PC-9 (cell line): Measurements from ENCODE around the gene OBSL1. TPM values are rescaled to one million over a fixed set of nuclear protein-coding genes. Genes with fewer than 3 reads are reported as not detected.

Source experiments
- BruUV-seq: library from RNA; stranded (reverse); fragments of 400-500 nt; replicated peaks from 2 replicates; lab custom pipeline; 2021; lab: Mats Ljungman, UMichigan
- CTCF ChIA-PET: fragments of 300-600 bp; sonication (Branson Sonifier 250); formaldehyde crosslinking; loops from one replicate; lab custom pipeline; 2022; ENCODE audit warnings: antibody characterized with exemption; lab: Charles Lee
- POLR2A ChIA-PET: fragments of 300-600 bp; sonication (Branson Sonifier 250); formaldehyde crosslinking; loops from one replicate; lab custom pipeline; 2022; ENCODE audit warnings: antibody characterized with exemption; ENCODE audit not compliant: unreplicated experiment; lab: Charles Lee
- DNase-seq, 2 experiments: peaks; one replicate each; pipeline versions ENCODE4 v3.0.0 to v3.0.0-alpha.2; 2015 to 2022; ENCODE audit warnings: mixed read lengths in 1 of 2
- H2AFZ ChIP-seq: fragments of 200-600 bp; sonication (generic); 2 replicates; pipeline ENCODE4 v1.8.1; 2017; ENCODE audit warnings: antibody characterized with exemption
- H3F3A ChIP-seq: fragments of 200-600 bp; sonication (generic); 2 replicates; pipeline ENCODE4 v1.8.1; 2017; ENCODE audit warnings: antibody characterized with exemption, mild to moderate bottlenecking, low read depth; ENCODE audit not compliant: insufficient read depth
- H3K27ac ChIP-seq: fragments of 200-600 bp; sonication (generic); 2 replicates; pipeline ENCODE4 v1.6.1; 2016; ENCODE audit warnings: mixed run types
- H3K27me3 ChIP-seq: fragments of 200-600 bp; sonication (generic); 2 replicates; pipeline ENCODE4 v1.6.1; 2016; ENCODE audit warnings: low read depth, mixed run types; ENCODE audit not compliant: insufficient read depth
- H3K36me3 ChIP-seq: fragments of 200-600 bp; sonication (generic); 2 replicates; pipeline ENCODE4 v1.6.1; 2016; ENCODE audit warnings: low read depth, mixed run types
- H3K4me1 ChIP-seq: fragments of 200-600 bp; sonication (generic); replicated peaks from 2 replicates; pipeline ENCODE4 v1.6.1; 2016; ENCODE audit warnings: mixed run types; ENCODE audit not compliant: insufficient read depth
- H3K4me2 ChIP-seq: fragments of 200-600 bp; sonication (generic); 2 replicates; pipeline ENCODE4 v1.6.1; 2017; ENCODE audit warnings: mixed run types
- H3K4me3 ChIP-seq: fragments of 200-600 bp; sonication (generic); 2 replicates; pipeline ENCODE4 v1.6.1; 2016; ENCODE audit warnings: mixed run types
- H3K79me2 ChIP-seq: fragments of 200-600 bp; sonication (generic); 2 replicates; pipeline ENCODE4 v1.6.1; 2017; ENCODE audit warnings: low read depth, mixed run types
- H3K9me2 ChIP-seq: fragments of 200-600 bp; sonication (generic); 2 replicates; pipeline ENCODE4 v1.8.1; 2017; ENCODE audit warnings: mild to moderate bottlenecking; ENCODE audit not compliant: insufficient read depth
- H3K9me3 ChIP-seq: fragments of 200-600 bp; sonication (generic); 2 replicates; pipeline ENCODE4 v1.8.1; 2016; ENCODE audit warnings: low read depth; ENCODE audit not compliant: insufficient read depth
- H4K20me1 ChIP-seq: fragments of 200-600 bp; sonication (generic); 2 replicates; pipeline ENCODE4 v1.8.1; 2017; ENCODE audit not compliant: insufficient read depth
- EZH2 ChIP-seq: fragments of 200-600 bp; sonication (generic); IDR thresholded peaks from 2 replicates; pipeline ENCODE4 v1.8.0; 2017; ENCODE audit warnings: antibody characterized with exemption, low read depth
- intact Hi-C: fragments of 100-400 bp; cut with micrococcal nuclease; formaldehyde crosslinking; loops from one replicate; pipeline ENCODE4 v1.10.0; 2022; ENCODE audit not compliant: unreplicated experiment
- total RNA-seq: library from RNA; stranded (reverse); gene quantifications from 2 replicates; pipeline ENCODE4 v1.2.3, GENCODE V29; 2021
- TF ChIP-seq, protein P1 (sequence below): fragments of 200-600 bp; sonication (generic); conservative IDR thresholded peaks from 2 replicates; pipeline ENCODE4 v1.6.1; 2017; ENCODE audit warnings: mixed run types, antibody characterized with exemption, mild to moderate bottlenecking, moderate library complexity

Gene OBSL1
- total RNA-seq, 1 experiment from 2014 or later = 110 TPM

DNA sequence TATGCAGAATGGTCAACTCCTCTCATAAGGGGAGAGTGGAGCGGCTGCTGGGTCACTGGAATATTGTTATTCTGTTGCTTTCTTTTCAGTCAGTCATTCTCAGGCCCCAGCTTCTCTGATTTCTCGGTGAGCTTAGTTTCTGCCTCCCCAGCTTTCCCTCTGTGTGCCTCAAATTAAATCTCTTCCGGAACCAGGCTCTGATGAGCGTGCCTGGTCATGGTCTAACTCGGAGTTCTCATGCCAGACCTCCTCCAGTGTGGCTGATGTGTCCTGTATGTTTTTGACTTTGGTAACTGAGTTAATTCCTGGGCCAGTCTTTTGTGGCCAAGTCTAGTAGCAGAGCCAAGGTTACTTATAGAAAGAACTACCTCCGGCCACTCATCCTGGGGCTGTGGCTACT lies 21.4 kb upstream of the OBSL1 start:
- Histone ChIP-seq H3K9me3 (no peaks in the 10 kb centered on the region), H3K27ac (no peak overlapping the region), H3K27me3 (no peaks in the 10 kb centered on the region), H3K4me2 (no peak overlapping the region), H3K79me2 (no peaks in the 10 kb centered on the region), H3K36me3 (no peaks in the 10 kb centered on the region), H4K20me1 (no peaks in the 10 kb centered on the region), H3F3A (peaks cover 25% of the 10 kb centered on the region), H3K9me2 (no peaks in the 10 kb centered on the region), H2AFZ (no peak overlapping the region), H3K4me3 (no peak overlapping the region), H3K4me1 (peaks cover 12% of the 10 kb centered on the region)
- ChIA-PET POLR2A (no interaction called here), CTCF (no interaction called here)
- no peak for TF ChIP-seq EZH2
- TF ChIP-seq, protein P1, sequence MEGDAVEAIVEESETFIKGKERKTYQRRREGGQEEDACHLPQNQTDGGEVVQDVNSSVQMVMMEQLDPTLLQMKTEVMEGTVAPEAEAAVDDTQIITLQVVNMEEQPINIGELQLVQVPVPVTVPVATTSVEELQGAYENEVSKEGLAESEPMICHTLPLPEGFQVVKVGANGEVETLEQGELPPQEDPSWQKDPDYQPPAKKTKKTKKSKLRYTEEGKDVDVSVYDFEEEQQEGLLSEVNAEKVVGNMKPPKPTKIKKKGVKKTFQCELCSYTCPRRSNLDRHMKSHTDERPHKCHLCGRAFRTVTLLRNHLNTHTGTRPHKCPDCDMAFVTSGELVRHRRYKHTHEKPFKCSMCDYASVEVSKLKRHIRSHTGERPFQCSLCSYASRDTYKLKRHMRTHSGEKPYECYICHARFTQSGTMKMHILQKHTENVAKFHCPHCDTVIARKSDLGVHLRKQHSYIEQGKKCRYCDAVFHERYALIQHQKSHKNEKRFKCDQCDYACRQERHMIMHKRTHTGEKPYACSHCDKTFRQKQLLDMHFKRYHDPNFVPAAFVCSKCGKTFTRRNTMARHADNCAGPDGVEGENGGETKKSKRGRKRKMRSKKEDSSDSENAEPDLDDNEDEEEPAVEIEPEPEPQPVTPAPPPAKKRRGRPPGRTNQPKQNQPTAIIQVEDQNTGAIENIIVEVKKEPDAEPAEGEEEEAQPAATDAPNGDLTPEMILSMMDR = no peak
- no TSS peak for BruUV-seq
- DNase-seq = no peak
- intact Hi-C loops = no loop called here

DNA sequence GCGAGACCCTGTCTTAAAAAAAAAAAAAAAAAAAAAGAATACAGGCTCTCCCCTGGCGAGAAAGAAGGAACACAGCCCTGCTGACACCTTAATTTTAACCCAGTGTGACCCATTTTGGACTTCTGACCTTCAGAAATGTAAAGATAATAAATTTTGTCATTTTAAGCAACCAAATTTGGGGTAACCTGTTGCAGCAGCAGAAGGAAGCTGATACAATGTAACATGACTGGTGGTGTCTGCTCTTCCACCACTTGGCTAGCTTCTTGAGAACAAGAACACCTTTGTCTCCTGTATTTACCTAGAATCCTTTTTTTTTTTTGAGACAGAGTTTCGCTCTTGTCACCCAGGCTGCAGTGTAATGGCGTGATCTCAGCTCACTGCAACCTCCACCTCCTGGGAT lies 19.8 kb upstream of the OBSL1 start:
- Histone ChIP-seq H2AFZ (no peak overlapping the region), H3K4me1 (peaks cover 2% of the 10 kb centered on the region), H4K20me1 (no peaks in the 10 kb centered on the region), H3K27ac (no peak overlapping the region), H3K36me3 (no peaks in the 10 kb centered on the region), H3K27me3 (no peaks in the 10 kb centered on the region), H3K79me2 (no peaks in the 10 kb centered on the region), H3K4me2 (no peak overlapping the region), H3K9me3 (no peaks in the 10 kb centered on the region), H3K9me2 (no peaks in the 10 kb centered on the region), H3K4me3 (no peak overlapping the region), H3F3A (peaks cover 9% of the 10 kb centered on the region; the same call in 1 of the 2 replicates)
- BruUV-seq = no TSS peak
- TF ChIP-seq, protein P1 = no peak
- no peak for TF ChIP-seq EZH2
- CTCF ChIA-PET = no interaction called here
- POLR2A ChIA-PET = no interaction called here
- DNase-seq = no peak
- intact Hi-C loops = no loop called here

DNA sequence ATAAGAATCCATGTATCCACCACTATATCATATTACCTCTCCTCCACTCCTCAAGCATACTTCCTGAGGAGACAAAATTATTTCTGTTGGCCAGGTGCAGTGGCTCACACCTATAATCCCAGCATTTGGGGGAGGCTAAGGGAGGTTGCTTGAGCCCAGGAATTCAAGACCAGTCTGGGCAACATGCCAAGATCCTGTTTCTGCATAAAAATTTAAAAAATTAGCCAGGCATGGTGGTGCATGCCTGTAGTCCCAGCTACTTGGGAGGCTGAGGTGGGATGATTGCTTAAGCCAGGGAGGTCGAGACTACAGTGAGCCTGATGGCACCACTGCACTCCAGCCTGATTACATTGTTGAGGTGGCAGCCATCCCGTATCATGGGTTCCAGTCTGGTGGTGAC lies 10.0 kb upstream of the OBSL1 start:
- no peaks in the 10 kb centered on the region for H3K27me3 ChIP-seq
- H4K20me1 ChIP-seq = no peaks in the 10 kb centered on the region
- H2AFZ ChIP-seq = no peak overlapping the region
- BruUV-seq = no TSS peak
- intact Hi-C loops = no loop called here
- ChIA-PET POLR2A (no interaction called here), CTCF (no interaction called here)
- H3K9me2 ChIP-seq = no peaks in the 10 kb centered on the region
- no peak overlapping the region for H3K4me2 ChIP-seq
- H3F3A ChIP-seq = no peaks in the 10 kb centered on the region
- H3K4me1 ChIP-seq = peaks cover 9% of the 10 kb centered on the region; the same call in 1 of the 2 replicates
- H3K79me2 ChIP-seq = no peaks in the 10 kb centered on the region
- TF ChIP-seq, protein P1 = no peak
- no peak for TF ChIP-seq EZH2
- H3K4me3 ChIP-seq = no peak overlapping the region
- no peaks in the 10 kb centered on the region for H3K9me3 ChIP-seq
- no peak overlapping the region for H3K27ac ChIP-seq
- no peak for DNase-seq
- no peaks in the 10 kb centered on the region for H3K36me3 ChIP-seq
